Esophagus squamous epithelium (tissue), 4 donors: ENCODE measurements around the gene RNF151.

Experiments used
- POLR2A ChIP-seq, 4 donors: fragments of 450-650 bp; IDR thresholded peaks; one replicate each; pipeline ENCODE4 v1.6.1; 2017; ENCODE audit warnings: antibody characterized with exemption in 4 of 4, mild to moderate bottlenecking in 4 of 4, moderate library complexity in 3 of 4
- TF ChIP-seq, protein P1 (sequence below), 6 experiments: fragments of 450-650 bp in 4 of 6; fragments of 200-600 bp in 2 of 6; sonication (generic) in 2 of 6; IDR thresholded peaks; one replicate each; pipeline ENCODE4 v1.5.1; 2016 to 2019; ENCODE audit warnings: antibody characterized with exemption in 6 of 6, mild to moderate bottlenecking in 4 of 6, moderate library complexity in 4 of 6

GRCh38 chr16:2008631-2009163, 42.0 kb downstream of the RNF151 start:
- TF ChIP-seq, protein P1, sequence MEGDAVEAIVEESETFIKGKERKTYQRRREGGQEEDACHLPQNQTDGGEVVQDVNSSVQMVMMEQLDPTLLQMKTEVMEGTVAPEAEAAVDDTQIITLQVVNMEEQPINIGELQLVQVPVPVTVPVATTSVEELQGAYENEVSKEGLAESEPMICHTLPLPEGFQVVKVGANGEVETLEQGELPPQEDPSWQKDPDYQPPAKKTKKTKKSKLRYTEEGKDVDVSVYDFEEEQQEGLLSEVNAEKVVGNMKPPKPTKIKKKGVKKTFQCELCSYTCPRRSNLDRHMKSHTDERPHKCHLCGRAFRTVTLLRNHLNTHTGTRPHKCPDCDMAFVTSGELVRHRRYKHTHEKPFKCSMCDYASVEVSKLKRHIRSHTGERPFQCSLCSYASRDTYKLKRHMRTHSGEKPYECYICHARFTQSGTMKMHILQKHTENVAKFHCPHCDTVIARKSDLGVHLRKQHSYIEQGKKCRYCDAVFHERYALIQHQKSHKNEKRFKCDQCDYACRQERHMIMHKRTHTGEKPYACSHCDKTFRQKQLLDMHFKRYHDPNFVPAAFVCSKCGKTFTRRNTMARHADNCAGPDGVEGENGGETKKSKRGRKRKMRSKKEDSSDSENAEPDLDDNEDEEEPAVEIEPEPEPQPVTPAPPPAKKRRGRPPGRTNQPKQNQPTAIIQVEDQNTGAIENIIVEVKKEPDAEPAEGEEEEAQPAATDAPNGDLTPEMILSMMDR (IDR thresholded peaks at IDR 0.05) = no peak
- no peak for TF ChIP-seq POLR2A (IDR thresholded peaks at IDR 0.05)
